Right renal cortex interstitium (tissue), 3 donors: ENCODE results near the gene LRRC45. TPM values are rescaled to one million over a fixed set of nuclear protein-coding genes. Genes with fewer than 3 reads are reported as not detected.

ENCODE experiments used
- DNase-seq, 3 donors: peaks; one replicate each; pipeline ENCODE4 v3.0.0-alpha.2; 2013; ENCODE audit warnings: low read depth in 3 of 3, low spot score in 2 of 3
- polyA plus RNA-seq, 3 donors: library from polyadenylated mRNA; unstranded; fragments of 120-200 nt; gene quantifications; one replicate each; pipeline ENCODE4 v1.2.1, GENCODE V29; 2013; ENCODE audit not compliant: insufficient read length in 3 of 3

LRRC45 gene
- polyA plus RNA-seq, 3 donors, result 11.0 to 12.9 (median 11.9) TPM

DNA sequence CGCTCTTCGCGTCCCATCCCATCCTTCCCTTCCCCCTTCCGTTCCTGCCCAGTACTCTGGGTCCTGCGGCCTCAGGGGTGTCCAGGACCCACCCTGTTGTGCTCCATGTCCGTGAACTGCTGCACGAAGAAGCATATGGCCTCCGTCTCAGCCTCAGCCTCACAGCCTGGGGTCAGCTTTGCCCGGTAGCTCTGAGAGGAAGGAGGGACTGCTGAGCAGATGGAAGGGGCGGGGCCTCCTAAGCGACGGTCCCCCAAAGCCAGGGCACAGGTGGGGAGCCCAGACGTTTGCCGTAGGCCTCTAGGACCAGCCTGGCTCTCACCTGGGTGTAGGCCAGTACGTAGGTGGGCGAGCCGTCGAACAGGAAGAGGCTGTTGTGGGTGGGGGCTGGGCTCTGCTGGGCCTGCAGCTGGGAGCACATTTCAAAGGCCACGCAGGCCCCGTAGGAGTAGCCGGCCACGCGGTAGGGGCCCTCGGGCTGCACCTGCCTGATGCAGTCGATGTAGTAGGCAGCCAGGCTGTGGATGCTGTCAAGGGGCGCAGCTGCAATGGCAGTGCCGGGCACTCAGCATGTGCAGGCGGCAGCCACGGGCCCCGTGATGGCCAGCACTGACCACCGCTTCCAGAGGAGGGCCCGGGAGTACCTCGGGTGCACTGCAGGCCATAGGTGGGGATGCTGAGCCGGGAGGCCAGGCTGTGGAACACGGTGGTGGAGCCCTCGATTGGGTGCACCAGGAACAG is 57.1 kb downstream of the LRRC45 start:
- DNase-seq, result no peak

Other genes starting within 250 kb of the LRRC45 start
- gene GCGR, start 219.2 kb upstream of the LRRC45 start, polyA plus RNA-seq, result 1 to 10 TPM; 5.7 to 8.3 (median 7.6) TPM
- gene MCRIP1, start 190.0 kb upstream of the LRRC45 start, polyA plus RNA-seq, result 10 to 100 TPM; 60.4 to 76.8 (median 65.9) TPM
- under 1 TPM in 2 of 3 donors, not detected in 1; 0.17 to 0.26 TPM for gene PPP1R27, start 188.3 kb upstream of the LRRC45 start, polyA plus RNA-seq
- 100 to 1,000 TPM; 445 to 458 (median 450) TPM for gene P4HB, start 162.8 kb upstream of the LRRC45 start, polyA plus RNA-seq
- gene ARHGDIA, start 152.0 kb upstream of the LRRC45 start, polyA plus RNA-seq, result 100 to 1,000 TPM; 132 to 153 (median 145) TPM
- gene ALYREF, start 131.7 kb upstream of the LRRC45 start, polyA plus RNA-seq, result 10 to 100 TPM; 67.4 to 69.3 (median 68.9) TPM
- 10 to 100 TPM; 58.0 to 86.9 (median 77.8) TPM for gene ANAPC11, start 131.6 kb upstream of the LRRC45 start, polyA plus RNA-seq
- gene NPB, start 121.1 kb upstream of the LRRC45 start, polyA plus RNA-seq, result 1 to 10 TPM in 2 of 3 donors, under 1 TPM in 1; 0.96 to 1.4 (median 1.1) TPM
- 10 to 100 TPM; 45.8 to 49.9 (median 47.7) TPM for gene PCYT2, start 111.9 kb upstream of the LRRC45 start, polyA plus RNA-seq
- 10 to 100 TPM in 1 of 3 donors, 1 to 10 TPM in 2; 8.6 to 10.3 (median 10.0) TPM for gene SIRT7, start 105.1 kb upstream of the LRRC45 start, polyA plus RNA-seq
- gene MAFG, start 95.6 kb upstream of the LRRC45 start, polyA plus RNA-seq, result 10 to 100 TPM; 10.4 to 12.3 (median 11.9) TPM
- 10 to 100 TPM; 21.5 to 24.1 (median 23.1) TPM for gene PYCR1, start 86.0 kb upstream of the LRRC45 start, polyA plus RNA-seq
- gene MYADML2, start 76.1 kb upstream of the LRRC45 start, polyA plus RNA-seq, result under 1 TPM in 2 of 3 donors, not detected in 1; 0.07 to 0.08 TPM
- 1 to 10 TPM; 1.3 to 2.1 (median 2.0) TPM for gene NOTUM, start 62.1 kb upstream of the LRRC45 start, polyA plus RNA-seq
- 10 to 100 TPM; 19.1 to 23.3 (median 19.8) TPM for gene ASPSCR1, start 45.7 kb upstream of the LRRC45 start, polyA plus RNA-seq
- gene CENPX, start 427 bp upstream of the LRRC45 start, polyA plus RNA-seq, result 10 to 100 TPM; 36.0 to 39.1 (median 38.3) TPM
- 1 to 10 TPM; 8.2 to 9.3 (median 8.2) TPM for gene RAC3, start 8.4 kb downstream of the LRRC45 start, polyA plus RNA-seq
- 10 to 100 TPM; 79.3 to 90.0 (median 89.4) TPM for gene DCXR, start 14.4 kb downstream of the LRRC45 start, polyA plus RNA-seq
- 10 to 100 TPM; 34.4 to 35.7 (median 34.4) TPM for gene RFNG, start 28.5 kb downstream of the LRRC45 start, polyA plus RNA-seq
- gene GPS1, start 28.6 kb downstream of the LRRC45 start, polyA plus RNA-seq, result 100 to 1,000 TPM in 2 of 3 donors, 10 to 100 TPM in 1; 96.7 to 104 (median 103) TPM
- 10 to 100 TPM; 61.6 to 70.0 (median 67.7) TPM for gene DUS1L, start 42.5 kb downstream of the LRRC45 start, polyA plus RNA-seq
- 10 to 100 TPM; 26.6 to 34.2 (median 26.6) TPM for gene FASN, start 74.9 kb downstream of the LRRC45 start, polyA plus RNA-seq
- 10 to 100 TPM; 31.9 to 35.2 (median 35.0) TPM for gene CCDC57, start 189.5 kb downstream of the LRRC45 start, polyA plus RNA-seq
- gene SLC16A3, start 205.7 kb downstream of the LRRC45 start, polyA plus RNA-seq, result 1 to 10 TPM; 6.2 to 7.3 (median 6.3) TPM